Activated T-cell treated with anti-CD3 and anti-CD28 coated beads, Interleukin-2, amount 50 U/mL, for 72 hours (primary cell): Measurements from ENCODE around the gene FAM171A1. TPM values are rescaled to one million over a fixed set of nuclear protein-coding genes. Genes with fewer than 3 reads are reported as not detected.

Source experiments
- ATAC-seq, 2 donors: fragments of 150-1000 bp; cut with Tn5 transposase; replicated peaks in 1 of 2; 2 replicates each; pipeline ENCODE4 v1.10.0; 2021; ENCODE audit warnings: moderate library complexity in 2 of 2, mild to moderate bottlenecking in 1 of 2
- DNase-seq, 2 donors: peaks; one replicate each; pipeline ENCODE4 v3.0.0; 2021 to 2022; ENCODE audit warnings: mixed read lengths in 1 of 2
- H3K27ac Mint-ChIP-seq: one replicate; pipeline ENCODE4 v1.8.0; 2022; ENCODE audit warnings: mild to moderate bottlenecking, moderate library complexity, mixed read lengths
- H3K27me3 Mint-ChIP-seq: one replicate; pipeline ENCODE4 v1.8.0; 2022; ENCODE audit warnings: low read depth, mixed read lengths
- H3K36me3 Mint-ChIP-seq, 2 donors: one replicate each; pipeline ENCODE4 v1.8.0; 2022; ENCODE audit warnings: mixed read lengths in 2 of 2, mild to moderate bottlenecking in 1 of 2; ENCODE audit not compliant: insufficient read depth in 2 of 2
- H3K4me1 Mint-ChIP-seq: one replicate; pipeline ENCODE4 v1.8.0; 2022; ENCODE audit warnings: low read depth, mixed read lengths
- H3K4me3 Mint-ChIP-seq, 2 donors: one replicate each; pipeline ENCODE4 v1.8.0; 2022; ENCODE audit warnings: mild to moderate bottlenecking in 2 of 2, mixed read lengths in 2 of 2, moderate library complexity in 2 of 2
- H3K9me3 Mint-ChIP-seq, 2 donors: one replicate each; pipeline ENCODE4 v1.8.0; 2022; ENCODE audit warnings: mixed read lengths in 2 of 2
- total RNA-seq, 2 donors: library from RNA; stranded (reverse); gene quantifications; one replicate each; pipeline ENCODE4 v1.2.3, GENCODE V29; 2022

FAM171A1 gene
- total RNA-seq, 2 donors from 2014 or later, result 4.2 to 6.2 TPM

DNA sequence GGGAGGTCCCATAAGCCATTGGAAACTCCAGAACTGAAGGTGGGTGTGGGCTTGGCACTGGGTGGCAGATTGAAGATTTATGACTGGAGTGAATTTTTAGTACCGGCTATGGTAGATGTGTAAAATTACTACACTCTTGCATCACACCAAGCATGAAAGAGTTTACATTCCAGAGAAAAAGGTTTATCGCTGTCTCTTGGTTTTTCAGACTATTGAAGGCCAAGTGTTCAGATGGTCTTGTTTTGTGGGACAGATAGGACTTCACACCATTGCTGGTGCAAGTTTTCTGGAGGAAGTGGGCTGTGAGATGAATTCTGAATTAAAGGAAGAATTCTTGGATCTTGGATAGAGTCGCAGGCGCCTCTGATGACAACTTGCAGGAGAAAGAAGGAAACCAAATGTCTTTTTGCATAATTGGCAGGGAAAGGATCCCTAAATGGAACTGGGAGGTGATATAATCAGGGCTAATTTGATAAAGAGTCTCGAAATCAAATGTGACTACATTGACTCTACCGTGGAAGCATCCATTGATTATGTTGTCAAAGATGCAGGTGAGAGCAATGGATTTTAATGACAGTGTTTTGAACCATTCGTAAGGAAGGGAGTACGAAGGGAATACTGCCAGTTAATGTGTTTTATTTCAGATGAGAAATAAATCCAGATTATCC, 188.4 kb downstream of the FAM171A1 start:
- H3K4me3 Mint-ChIP-seq, result no peak overlapping the region
- peaks cover 34% of the 10 kb centered on the region for H3K4me1 Mint-ChIP-seq
- peaks cover 0 to 2% of the 10 kb centered on the region in 2 donors for H3K9me3 Mint-ChIP-seq
- DNase-seq (no peak), ATAC-seq (no peak)
- H3K27ac Mint-ChIP-seq, result peak overlapping the region; percentile 69
- H3K27me3 Mint-ChIP-seq, result no peaks in the 10 kb centered on the region
- peaks cover 2 to 3% of the 10 kb centered on the region in 2 donors for H3K36me3 Mint-ChIP-seq

DNA sequence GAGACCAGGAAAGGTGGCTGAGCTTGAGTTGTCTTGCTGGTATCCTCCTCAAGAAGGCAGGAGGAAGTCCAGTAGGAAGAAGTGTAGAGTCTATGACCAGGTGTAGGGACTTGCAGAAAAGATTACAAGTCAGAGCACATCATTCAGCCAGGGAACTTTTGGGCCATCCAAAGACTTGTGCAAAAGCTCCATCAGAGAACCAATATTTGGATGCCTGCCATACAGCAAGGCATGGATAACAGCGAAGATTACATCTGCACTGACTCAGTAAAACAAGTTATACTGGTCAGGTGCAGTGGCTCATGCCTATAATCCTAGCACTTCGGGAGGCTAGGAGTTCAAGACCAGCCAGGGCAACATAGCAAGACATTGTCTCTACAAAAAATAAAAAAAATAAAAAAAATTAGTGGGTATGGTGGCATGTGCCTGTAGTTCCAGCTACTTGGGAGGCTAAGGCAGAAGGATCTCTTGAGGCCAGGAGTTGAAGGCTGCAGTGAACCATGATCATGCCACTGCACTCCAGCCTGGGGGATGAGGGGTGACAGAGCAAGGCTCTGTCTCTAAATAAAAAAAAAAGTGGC, 189.4 kb downstream of the FAM171A1 start:
- Mint-ChIP-seq H3K4me1 (peaks cover 30% of the 10 kb centered on the region), H3K9me3 (peaks cover 0 to 2% of the 10 kb centered on the region in 2 donors), H3K36me3 (peaks cover 2 to 3% of the 10 kb centered on the region in 2 donors), H3K27me3 (no peaks in the 10 kb centered on the region), H3K4me3 (no peak overlapping the region), H3K27ac (no peak overlapping the region)
- ATAC-seq (no peak), DNase-seq (no peak)

DNA sequence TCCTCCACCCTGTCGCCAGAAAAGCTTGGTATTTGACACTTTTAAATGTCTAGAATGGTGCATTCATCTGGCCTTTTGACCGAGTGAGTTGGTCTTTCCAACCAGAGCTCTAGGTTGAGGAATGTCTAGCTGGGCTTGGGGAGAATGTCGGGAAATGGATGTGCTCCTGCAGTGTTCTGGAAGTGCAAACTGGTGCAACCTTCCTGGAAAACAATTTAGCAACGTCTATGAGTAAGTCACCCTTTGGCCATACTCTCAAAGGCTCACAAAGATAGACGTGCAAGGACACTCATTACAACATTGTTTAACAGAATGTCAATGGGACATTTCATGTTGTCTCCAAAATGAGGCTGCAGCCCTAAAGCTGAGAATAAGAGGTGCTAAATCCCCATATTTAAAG, 190.4 kb downstream of the FAM171A1 start:
- Mint-ChIP-seq H3K9me3 (no peaks in the 10 kb centered on the region), H3K27me3 (no peaks in the 10 kb centered on the region), H3K4me1 (peaks cover 21% of the 10 kb centered on the region), H3K27ac (no peak overlapping the region), H3K4me3 (no peak overlapping the region), H3K36me3 (no peaks in the 10 kb centered on the region)
- no peak for ATAC-seq
- DNase-seq, result no peak

DNA sequence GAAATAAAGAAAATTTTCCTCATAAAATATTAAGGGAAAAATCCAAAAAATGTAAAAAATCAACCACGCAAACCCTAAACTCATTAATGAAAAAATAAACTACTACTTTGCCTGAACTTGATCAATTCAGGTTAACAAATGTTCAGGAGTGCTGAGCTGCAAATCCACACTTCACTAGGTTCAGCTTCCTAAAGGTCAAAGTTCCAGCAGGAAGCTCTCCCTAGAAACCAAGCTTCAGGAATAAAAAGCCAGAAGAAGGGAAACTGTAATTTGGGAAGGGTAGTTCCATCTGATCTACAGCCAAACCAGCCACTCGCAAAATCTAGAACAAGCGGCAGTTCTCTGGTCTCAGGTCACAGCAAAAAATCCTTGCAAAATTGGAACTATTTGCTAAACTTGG, 194.8 kb downstream of the FAM171A1 start:
- no peak overlapping the region for H3K4me3 Mint-ChIP-seq
- H3K36me3 Mint-ChIP-seq, result no peaks in the 10 kb centered on the region
- no peaks in the 10 kb centered on the region for H3K27me3 Mint-ChIP-seq
- no peak for DNase-seq
- H3K27ac Mint-ChIP-seq, result no peak overlapping the region
- no peak for ATAC-seq
- no peaks in the 10 kb centered on the region for H3K9me3 Mint-ChIP-seq
- peaks cover 10% of the 10 kb centered on the region for H3K4me1 Mint-ChIP-seq

DNA sequence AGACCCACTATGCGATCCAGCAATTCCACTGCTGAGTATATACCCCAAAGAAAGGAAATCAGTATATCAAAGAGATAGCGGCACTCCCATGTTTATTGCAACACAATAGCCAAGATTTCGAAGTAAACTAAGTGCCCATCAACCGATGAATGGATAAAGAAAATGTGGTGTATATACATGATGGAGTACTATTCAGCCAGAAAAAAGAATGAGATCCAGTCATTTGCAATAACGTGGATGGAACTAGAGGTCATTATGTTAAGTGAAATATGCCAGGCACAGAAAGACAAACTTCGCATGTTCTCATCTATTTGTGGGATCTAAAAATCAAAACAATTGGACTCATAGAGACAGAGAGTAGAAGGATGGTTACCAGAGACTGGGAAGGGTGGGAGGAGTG, 195.5 kb downstream of the FAM171A1 start:
- Mint-ChIP-seq H3K27ac (no peak overlapping the region), H3K4me1 (peaks cover 12% of the 10 kb centered on the region), H3K9me3 (no peaks in the 10 kb centered on the region), H3K4me3 (no peak overlapping the region), H3K36me3 (no peaks in the 10 kb centered on the region), H3K27me3 (no peaks in the 10 kb centered on the region)
- ATAC-seq, result no peak
- DNase-seq, result no peak

DNA sequence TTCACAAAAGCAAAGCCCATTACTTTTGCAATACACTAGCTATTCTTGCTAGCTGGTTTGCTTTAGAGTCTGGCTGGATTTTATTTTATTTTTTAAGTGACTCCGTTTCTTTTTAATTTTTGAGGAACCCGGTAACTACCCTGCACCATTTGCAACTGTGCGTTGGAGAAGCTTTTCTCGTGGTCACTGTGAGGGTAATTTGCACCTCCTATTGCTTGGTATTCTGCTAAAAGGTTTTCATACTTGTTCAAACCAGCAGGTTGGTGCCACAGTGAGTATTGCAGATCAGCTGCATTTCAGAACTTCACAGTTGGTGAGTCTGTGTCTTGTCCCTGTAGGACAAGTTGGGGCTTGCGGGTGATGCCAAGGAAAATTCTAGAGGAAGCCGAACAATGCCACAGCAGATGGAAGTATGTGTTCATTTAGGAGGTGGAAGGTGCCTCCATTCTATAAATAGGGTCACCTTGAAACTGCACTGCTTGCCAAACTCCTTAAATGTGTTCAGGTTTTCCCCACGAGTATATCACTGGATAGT, 198.7 kb downstream of the FAM171A1 start:
- Mint-ChIP-seq H3K9me3 (no peaks in the 10 kb centered on the region), H3K4me1 (peaks cover 29% of the 10 kb centered on the region), H3K36me3 (peaks cover 2 to 3% of the 10 kb centered on the region in 2 donors), H3K27me3 (no peaks in the 10 kb centered on the region), H3K27ac (no peak overlapping the region), H3K4me3 (no peak overlapping the region)
- no peak for DNase-seq
- no peak for ATAC-seq

DNA sequence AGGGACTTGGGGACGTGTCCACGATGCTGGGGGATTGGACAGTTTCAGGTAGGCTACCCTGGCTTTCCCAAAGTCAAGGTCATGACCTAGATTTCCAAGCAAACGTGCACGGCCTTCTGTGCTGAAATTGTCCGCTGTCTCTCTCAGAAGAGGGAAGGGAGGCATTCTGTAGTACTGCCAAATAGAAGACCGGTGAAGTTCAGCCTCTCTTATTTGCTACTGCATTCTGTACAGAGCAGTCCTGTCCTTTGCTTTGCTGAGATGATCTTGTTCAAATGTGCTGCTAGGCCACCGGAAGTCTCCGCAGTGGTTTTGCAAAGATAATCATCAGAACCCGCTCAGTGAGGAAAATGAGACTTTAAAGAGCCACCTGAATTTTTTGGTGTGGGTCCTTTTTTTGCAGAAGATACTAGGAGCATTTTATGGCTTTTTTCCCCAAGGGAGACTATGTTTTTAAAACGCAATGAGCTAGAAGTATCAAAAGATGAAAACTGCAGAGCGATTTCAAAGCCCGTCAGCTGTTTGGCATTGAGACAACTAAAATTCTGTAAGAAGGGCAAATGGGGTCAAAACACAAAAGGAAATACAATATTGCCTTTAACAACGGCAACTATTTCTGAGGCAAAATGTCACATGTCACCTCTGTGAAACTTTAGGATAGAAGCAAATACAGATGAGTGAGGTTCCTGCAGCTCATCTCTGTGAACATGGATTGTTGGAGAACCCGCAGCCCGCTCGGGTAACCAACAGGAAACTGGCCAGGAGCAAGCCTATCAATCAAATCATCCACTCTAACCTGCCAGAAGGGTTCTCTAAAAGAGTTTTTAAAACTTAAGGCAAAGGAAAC, 201.3 kb downstream of the FAM171A1 start:
- no peaks in the 10 kb centered on the region for H3K9me3 Mint-ChIP-seq
- peaks cover 4 to 5% of the 10 kb centered on the region in 2 donors for H3K36me3 Mint-ChIP-seq
- H3K4me1 Mint-ChIP-seq, result peaks cover 55% of the 10 kb centered on the region
- DNase-seq (peak; percentile 54 to 56), ATAC-seq (peak; percentile 15 to 16)
- H3K4me3 Mint-ChIP-seq, result peak overlapping the region; percentile 77 to 88
- no peaks in the 10 kb centered on the region for H3K27me3 Mint-ChIP-seq
- peak overlapping the region; percentile 45 for H3K27ac Mint-ChIP-seq

DNA sequence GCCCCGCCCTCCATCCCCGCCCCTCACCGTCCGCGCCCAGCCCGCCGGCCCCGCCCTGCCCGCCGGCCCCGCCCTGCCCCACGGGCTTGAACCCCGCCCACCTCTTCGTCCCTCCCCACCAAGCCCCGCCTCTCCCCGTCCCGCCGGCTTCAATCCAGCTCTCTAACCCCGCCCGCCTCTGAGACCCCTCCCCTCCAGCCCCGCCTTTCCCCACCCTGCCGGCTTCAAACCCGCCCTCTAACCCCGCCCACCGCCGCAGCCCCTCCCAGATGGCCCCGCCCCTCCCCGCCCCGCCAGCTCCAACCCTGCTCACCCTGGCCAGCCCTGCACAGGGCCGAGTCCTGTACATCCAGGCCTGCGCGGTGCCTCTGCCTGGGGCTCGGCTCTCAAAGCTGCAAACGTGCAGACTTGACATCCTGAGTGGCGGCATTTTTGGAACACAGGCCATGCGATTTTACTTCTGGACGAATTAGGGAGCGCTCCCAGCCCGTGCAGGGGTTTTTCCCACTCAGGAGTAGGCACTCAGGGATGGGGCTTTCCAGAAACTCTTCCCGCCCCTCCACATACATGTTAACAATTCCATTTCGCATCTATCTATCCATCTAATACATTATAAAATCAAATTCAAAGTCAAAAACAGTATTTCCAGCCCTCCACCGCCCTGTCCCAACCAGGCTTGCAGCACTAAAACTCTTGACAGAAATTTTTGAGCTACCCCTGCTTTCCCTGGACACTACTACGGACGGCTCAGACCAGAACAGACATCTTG, 202.1 kb downstream of the FAM171A1 start:
- Mint-ChIP-seq H3K36me3 (peaks cover 4 to 5% of the 10 kb centered on the region in 2 donors), H3K4me1 (peaks cover 63% of the 10 kb centered on the region)

DNA sequence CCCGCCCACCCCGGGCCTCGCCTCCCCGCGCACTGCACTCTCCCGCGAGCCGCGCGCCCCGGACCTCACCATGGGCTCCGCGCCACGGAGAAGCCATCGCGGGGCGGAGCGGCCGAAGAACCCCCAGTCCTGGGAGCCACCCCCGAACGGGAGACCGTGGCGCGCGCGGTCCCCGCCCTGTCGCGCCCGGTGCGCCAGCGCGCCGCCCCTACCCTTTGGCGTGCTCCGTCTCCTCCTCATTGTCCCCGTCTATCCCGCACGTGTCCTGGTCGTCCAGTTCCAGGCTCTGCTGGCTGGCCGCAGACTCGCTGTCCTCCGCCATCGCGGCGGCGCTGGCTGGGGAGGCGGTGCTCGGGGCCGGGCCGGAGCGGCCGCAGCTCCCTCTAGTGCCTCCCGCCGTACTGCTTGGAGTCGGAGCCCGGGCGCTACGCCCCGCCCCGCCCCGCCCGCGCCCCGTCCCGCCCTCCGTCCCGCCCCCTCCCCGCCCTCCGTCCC, 202.8 kb downstream of the FAM171A1 start, which contains the start of gene NMT2:
Gene NMT2 (minus strand): TSS at position 403 of the 495 bp plus-strand sequence. CDS start 81 bp downstream, at position 322.
- Mint-ChIP-seq H3K4me3 (peak within 1 kb of the TSS; percentile 97 to 100), H3K27ac (peak within 1 kb of the TSS; percentile 95), H3K36me3 (peaks cover 4 to 5% of the 10 kb centered on the region in 2 donors), H3K9me3 (no peaks in the 10 kb centered on the region), H3K4me1 (peaks cover 69% of the 10 kb centered on the region), H3K27me3 (no peaks in the 10 kb centered on the region)
- DNase-seq (peak in 1 of 2 donors; percentile 88), ATAC-seq (peak; percentile 80 to 81)

More for the DNA sequence above, 202.1 kb downstream of the FAM171A1 start:
- peak; percentile 64 to 69 for ATAC-seq
- Mint-ChIP-seq H3K27me3 (no peaks in the 10 kb centered on the region), H3K4me3 (peak overlapping the region; percentile 77 to 88), H3K27ac (peak overlapping the region; percentile 45), H3K9me3 (no peaks in the 10 kb centered on the region)
- peak; percentile 95 to 96 for DNase-seq

DNA sequence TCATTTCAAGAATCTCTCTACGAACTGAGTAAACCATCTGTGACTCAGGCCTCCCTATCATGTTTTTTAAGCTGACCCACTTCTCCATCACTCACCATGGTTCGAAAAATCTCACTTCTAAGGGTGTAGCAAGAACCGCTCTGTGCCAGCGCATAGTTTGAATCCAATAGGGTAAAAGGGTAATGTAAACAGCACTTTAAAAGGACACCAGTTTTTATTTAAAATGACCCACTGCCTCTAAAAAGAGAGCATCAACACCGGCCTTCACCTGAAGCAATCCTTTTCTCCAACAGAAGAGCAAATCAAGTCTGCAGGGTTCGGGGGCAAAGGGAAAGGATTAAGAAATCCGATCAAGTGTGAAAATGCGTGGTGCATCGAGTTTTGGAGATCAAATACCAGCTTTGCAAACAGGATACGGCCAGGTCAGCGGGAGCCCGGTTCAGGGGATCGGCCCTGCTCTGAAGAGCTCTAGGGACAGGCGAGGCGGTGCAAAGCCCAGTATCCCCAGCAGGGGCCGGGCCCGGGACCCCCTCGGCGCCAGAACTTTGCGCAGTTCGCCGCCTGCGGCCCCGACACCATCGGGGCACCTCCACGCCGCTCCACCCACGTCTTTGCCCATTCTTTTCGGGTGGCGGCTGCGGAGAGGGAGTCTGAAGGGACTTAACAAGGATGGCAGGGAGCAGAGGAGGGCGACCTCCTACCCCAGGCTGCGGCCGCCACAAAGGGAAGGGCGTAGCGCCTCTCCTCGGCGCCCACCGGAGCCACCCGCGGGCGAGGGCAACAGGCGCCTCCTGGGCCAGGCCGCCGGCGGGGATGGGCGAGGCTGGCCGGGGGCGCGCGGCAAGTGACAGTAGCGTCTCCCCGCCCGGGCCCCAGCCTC, 203.4 kb downstream of the FAM171A1 start:
- peak; percentile 60 to 65 for DNase-seq
- Mint-ChIP-seq H3K9me3 (no peaks in the 10 kb centered on the region), H3K4me1 (peaks cover 71% of the 10 kb centered on the region), H3K27me3 (no peaks in the 10 kb centered on the region), H3K27ac (peak overlapping the region; percentile 95), H3K36me3 (peaks cover 4 to 5% of the 10 kb centered on the region in 2 donors), H3K4me3 (peak overlapping the region; percentile 97 to 100)
- ATAC-seq, result peak; percentile 61 to 62

DNA sequence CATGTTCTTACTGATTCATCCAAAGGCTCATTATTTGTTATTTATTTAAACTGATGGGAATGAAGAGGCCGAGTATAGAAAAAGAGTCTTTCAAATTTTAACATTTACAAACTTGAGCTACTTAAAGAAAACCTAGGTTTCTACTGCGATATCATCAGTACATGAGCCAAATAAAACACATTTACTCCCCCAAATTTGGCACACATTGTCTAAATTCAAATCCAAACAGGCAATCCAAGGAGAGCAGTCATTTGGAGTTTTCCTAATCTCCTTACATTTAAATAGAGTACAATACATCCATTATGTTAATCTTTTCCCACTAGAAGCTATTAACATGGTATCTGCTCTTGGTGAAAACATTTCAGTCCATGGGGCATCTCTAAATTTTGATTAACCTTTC, 204.8 kb downstream of the FAM171A1 start:
- Mint-ChIP-seq H3K4me3 (peak overlapping the region; percentile 97 to 100), H3K27me3 (no peaks in the 10 kb centered on the region), H3K27ac (no peak overlapping the region), H3K36me3 (peaks cover 4 to 5% of the 10 kb centered on the region in 2 donors), H3K4me1 (peaks cover 79% of the 10 kb centered on the region), H3K9me3 (no peaks in the 10 kb centered on the region)
- DNase-seq, result no peak
- ATAC-seq, result no peak
